ENCODE data around the gene EPHB1.

Gene EPHB1

GRCh38 chr3:135051409-135051973 lies 256.4 kb downstream of the EPHB1 start:
- no peak for TF ChIP-seq CTCF (IDR thresholded peaks at IDR 0.05)
- no peak overlapping the region for H3K4me3 ChIP-seq (ENCODE audit: low read depth in 1 of 2, low read length in 1 of 2)
- H3K9me3 ChIP-seq, result no peaks in the 10 kb centered on the region
- peaks cover 0 to 5% of the 10 kb centered on the region in 2 experiments for H3K4me1 ChIP-seq (ENCODE audit: control insufficient read depth in 1 of 2, insufficient read depth in 1 of 2, low read depth in 1 of 2, low read length in 1 of 2)
- no peak overlapping the region for H3K27ac ChIP-seq
- no peaks in the 10 kb centered on the region for H3K27me3 ChIP-seq
- H3K36me3 ChIP-seq, result no peaks in the 10 kb centered on the region

- peaks cover 0 to 5% of the 10 kb centered on the region in 2 experiments for H3K4me1 ChIP-seq (ENCODE audit: control insufficient read depth in 1 of 2, insufficient read depth in 1 of 2, low read depth in 1 of 2, low read length in 1 of 2)
- H3K9me3 ChIP-seq, result no peaks in the 10 kb centered on the region
- no peak for TF ChIP-seq CTCF (IDR thresholded peaks at IDR 0.05)
- no peaks in the 10 kb centered on the region for H3K36me3 ChIP-seq
- H3K27me3 ChIP-seq, result no peaks in the 10 kb centered on the region
- no peak overlapping the region for H3K4me3 ChIP-seq (ENCODE audit: low read depth in 1 of 2, low read length in 1 of 2)
- H3K27ac ChIP-seq, result no peak overlapping the region
Measured at GRCh38 chr3:135055449-135055848, 260.4 kb downstream of the EPHB1 start.

DNA sequence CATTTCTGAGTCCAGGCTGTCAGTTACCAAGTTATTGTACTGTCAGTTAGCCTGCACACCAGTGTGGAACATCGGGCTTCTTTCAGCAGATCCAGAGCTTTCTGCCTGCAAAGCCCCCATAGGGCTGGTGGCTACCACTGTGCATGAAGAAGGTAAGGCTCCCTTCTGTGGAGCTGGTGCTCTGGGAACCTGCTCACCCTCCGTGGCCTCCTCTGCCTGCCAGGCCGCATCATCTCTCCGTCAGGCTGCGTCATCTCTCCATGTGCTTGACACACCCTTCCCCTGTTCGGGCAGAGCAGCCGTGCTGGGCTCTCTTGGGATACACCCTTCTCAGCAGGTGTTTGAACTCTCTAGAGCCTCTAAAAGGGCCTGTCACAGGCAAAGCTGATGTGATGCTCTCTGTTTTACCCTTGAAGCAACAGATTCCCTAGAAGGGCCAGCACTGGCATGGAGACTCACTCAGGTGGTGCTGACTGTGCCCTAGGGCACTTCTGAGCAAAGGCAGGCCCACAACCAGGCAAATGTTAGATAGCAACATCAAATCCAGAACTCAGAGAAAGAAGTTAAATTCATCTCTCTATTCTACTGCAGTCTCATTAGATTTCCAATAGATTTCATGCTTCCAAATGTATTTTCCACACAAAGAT lies 261.1 kb downstream of the EPHB1 start:
- Histone ChIP-seq H3K9me3 (no peaks in the 10 kb centered on the region), H3K4me1 (ENCODE audit: control insufficient read depth in 1 of 2, insufficient read depth in 1 of 2, low read depth in 1 of 2, low read length in 1 of 2) (no peaks in the 10 kb centered on the region), H3K4me3 (ENCODE audit: low read depth in 1 of 2, low read length in 1 of 2) (no peak overlapping the region), H3K27ac (no peak overlapping the region), H3K27me3 (no peaks in the 10 kb centered on the region), H3K36me3 (no peaks in the 10 kb centered on the region)
- TF ChIP-seq CTCF (IDR thresholded peaks at IDR 0.05), result no peak

DNA sequence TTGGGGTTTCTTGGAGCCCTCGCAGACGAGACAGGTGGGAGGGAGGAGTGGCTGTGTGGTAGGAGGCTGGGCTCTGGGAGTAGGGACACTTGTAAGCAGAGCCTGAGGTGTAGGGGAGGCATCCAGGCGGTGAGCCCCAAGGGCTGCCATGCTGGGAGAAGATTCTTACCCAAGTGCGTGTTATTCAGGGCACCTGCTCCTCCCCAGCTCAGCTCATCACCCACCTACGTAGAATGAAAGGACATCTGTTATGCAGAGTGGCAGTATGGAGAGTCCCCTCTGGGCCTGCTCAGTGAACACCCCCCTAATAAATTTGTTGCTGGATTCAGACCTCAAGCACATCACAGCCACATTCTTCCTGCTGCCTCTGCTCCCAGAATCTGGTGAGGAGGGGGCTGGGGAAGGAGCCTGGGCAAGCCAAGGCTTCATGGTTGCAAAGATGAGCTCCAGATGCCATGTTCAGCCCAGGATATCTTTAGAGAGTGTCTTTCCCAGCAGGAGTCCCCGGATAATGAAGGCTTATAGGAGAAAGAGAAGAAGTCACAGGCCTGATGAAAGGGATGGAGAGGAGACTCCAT lies 261.8 kb downstream of the EPHB1 start:
- H3K27me3 ChIP-seq, result no peaks in the 10 kb centered on the region
- TF ChIP-seq CTCF (IDR thresholded peaks at IDR 0.05), result no peak
- no peak overlapping the region for H3K4me3 ChIP-seq (ENCODE audit: low read depth in 1 of 2, low read length in 1 of 2)
- no peak overlapping the region for H3K27ac ChIP-seq
- no peaks in the 10 kb centered on the region for H3K4me1 ChIP-seq (ENCODE audit: control insufficient read depth in 1 of 2, insufficient read depth in 1 of 2, low read depth in 1 of 2, low read length in 1 of 2)
- no peaks in the 10 kb centered on the region for H3K36me3 ChIP-seq
- H3K9me3 ChIP-seq, result no peaks in the 10 kb centered on the region

DNA sequence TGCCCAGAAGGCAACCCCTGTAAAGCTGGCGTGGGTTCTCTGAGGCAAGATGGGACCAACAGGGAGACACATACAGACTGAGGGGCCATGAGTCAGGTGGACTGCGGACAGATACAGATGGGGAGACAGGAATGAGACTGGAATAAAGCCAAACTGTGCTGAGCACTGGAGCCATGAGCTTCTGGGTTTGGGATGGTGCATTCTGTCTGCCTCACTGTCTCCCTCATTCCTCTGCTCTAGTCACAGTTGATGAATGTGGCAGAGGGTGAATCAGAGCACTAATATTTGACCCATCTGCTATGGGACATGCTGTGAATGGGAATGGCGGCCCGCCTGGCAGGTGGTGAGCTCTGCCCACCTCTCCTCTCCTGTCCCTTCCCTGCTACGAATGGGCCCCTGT lies 262.9 kb downstream of the EPHB1 start:
- H3K9me3 ChIP-seq, result no peaks in the 10 kb centered on the region
- no peak for TF ChIP-seq CTCF (IDR thresholded peaks at IDR 0.05)
- no peaks in the 10 kb centered on the region for H3K36me3 ChIP-seq
- H3K4me3 ChIP-seq (ENCODE audit: low read depth in 1 of 2, low read length in 1 of 2), result no peak overlapping the region
- H3K27me3 ChIP-seq, result no peaks in the 10 kb centered on the region
- no peaks in the 10 kb centered on the region for H3K4me1 ChIP-seq (ENCODE audit: control insufficient read depth in 1 of 2, insufficient read depth in 1 of 2, low read depth in 1 of 2, low read length in 1 of 2)
- no peak overlapping the region for H3K27ac ChIP-seq

Data from neutrophil (primary cell).